ENCODE data around the gene SRD5A3.
"Not testable (repeated sequence)": the region's sequence is repeated elsewhere in the genome, so short reads cannot be mapped to it uniquely, and the experiment has no call there.

The SRD5A3 gene

DNA sequence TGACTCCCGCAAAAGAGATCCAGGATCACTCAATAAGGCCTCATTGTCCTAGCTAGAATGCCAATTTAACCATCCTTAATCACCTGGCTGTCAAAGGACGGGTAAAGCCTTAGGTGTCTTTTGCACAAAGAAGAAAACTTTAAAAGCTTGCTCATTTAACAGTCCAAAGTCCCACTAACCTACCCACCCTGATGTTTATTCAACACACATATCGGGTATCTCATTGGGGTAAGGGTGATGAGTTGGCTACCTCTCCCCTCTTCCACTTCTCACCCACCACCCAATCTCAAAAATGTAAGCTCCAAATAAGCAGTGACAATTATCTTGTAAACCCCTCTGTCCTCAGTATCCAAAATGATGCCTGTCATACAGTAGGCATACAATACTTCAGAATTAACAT, 988 bp upstream of the SRD5A3 start:
- no peak for DNase-seq (ENCODE audit: low read depth in 3 of 3)

- no peak for DNase-seq (ENCODE audit: low read depth in 3 of 3)
Observed at GRCh38 chr4:55346851-55347255, 811 bp downstream of the SRD5A3 start.

- no peak for DNase-seq (ENCODE audit: low read depth in 3 of 3)
Observed at GRCh38 chr4:55347610-55348228, 1.7 kb downstream of the SRD5A3 start.

- no peak for DNase-seq (ENCODE audit: low read depth in 3 of 3)
Observed at GRCh38 chr4:55348466-55348865, 2.4 kb downstream of the SRD5A3 start.

GRCh38 chr4:55350870-55351269, 4.8 kb downstream of the SRD5A3 start:
- DNase-seq (ENCODE audit: low read depth in 3 of 3): not testable (repeated sequence)

- DNase-seq (ENCODE audit: low read depth in 3 of 3): no peak
Observed at GRCh38 chr4:55351824-55352223, 5.8 kb downstream of the SRD5A3 start.

- DNase-seq (ENCODE audit: low read depth in 3 of 3): no peak
Observed at GRCh38 chr4:55352726-55353125, 6.7 kb downstream of the SRD5A3 start.

DNA sequence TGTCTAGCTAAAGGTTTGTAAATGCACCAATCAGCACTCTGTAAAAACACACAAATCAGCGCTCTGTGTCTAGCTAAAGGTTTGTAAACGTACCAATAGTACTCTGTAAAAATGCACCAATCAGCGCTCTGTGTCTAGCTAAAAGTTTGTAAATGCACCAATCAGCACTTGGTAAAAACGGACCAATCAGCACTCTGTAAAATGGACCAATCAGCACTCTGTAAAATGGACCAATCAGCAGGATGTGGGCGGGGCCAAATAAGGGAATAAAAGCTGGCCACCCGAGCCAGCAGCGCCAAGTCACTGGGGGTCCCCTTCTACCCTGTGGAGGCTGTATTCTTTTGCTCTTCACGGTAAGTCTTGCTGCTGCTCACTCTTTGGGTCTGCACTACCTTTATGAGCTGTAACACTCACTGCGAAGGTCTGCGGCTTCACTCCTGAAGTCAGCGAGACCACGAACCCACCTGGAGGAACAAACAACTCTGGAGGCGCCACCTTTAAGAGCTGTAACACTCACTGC, 7.2 kb downstream of the SRD5A3 start:
- DNase-seq (ENCODE audit: low read depth in 3 of 3): not testable (repeated sequence)

- no peak for DNase-seq (ENCODE audit: low read depth in 3 of 3)
Observed at GRCh38 chr4:55354648-55355047, 8.6 kb downstream of the SRD5A3 start.

DNA sequence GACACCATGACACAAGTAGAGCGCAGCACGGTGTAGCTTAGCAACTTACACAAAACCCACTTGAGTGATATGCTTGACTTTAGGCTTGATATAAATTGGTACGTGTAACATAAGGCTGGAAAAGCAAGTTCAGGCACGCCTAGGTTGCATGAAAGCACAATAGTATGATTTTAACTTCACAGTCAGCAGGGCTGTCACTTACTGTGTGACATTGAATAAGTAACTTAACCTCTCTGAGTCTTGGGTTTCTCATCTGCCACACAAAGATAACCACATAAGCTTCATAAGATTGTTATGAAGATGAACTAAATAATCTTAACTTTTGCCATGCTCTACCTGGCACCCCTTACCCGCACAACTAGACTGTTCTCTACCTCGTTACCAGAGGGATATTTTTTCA, 9.5 kb downstream of the SRD5A3 start:
- no peak for DNase-seq (ENCODE audit: low read depth in 3 of 3)

DNA sequence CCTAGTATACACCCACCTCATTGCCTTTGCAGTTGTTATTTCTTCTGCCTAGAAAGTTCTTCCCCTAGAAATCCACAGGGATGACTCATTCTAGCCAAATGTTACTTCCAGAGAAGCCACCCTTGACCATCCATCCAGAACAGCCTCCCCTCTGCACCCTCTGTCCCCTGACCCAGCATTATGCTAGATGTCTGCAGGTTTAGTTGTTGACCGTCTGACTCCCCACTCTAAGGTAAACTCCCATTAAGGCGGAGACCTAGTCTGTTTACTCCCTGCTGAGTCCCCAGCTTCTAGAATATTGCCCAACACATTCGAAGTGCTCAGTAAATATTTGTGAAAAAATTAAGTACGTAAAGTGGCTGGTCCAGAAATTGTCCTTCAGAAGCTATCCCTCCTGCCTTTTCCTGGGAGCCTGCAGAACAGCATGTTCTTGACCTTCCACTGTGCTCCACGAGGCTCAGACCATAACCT, 11.0 kb downstream of the SRD5A3 start:
- DNase-seq (ENCODE audit: low read depth in 3 of 3): no peak

DNA sequence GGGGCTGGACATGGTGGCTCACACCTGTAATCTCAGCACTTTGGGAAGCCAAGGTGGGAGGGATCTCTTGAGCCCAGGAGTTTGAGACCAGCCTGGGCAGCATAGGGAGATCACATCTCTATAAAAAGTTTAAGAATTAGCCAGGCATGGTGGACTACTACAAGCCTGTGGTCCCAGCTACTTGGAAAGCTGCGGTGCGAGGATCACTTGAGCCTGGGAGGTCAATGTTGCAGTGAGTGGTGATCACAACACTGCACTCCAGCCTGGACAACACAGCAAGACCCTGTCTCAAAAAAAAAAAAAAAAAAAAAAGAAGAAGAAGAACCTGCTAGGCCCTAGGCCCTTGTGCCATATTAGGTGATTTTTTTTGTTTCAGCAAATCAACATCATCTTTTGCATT, 12.2 kb downstream of the SRD5A3 start:
- DNase-seq (ENCODE audit: low read depth in 3 of 3): no peak

DNA sequence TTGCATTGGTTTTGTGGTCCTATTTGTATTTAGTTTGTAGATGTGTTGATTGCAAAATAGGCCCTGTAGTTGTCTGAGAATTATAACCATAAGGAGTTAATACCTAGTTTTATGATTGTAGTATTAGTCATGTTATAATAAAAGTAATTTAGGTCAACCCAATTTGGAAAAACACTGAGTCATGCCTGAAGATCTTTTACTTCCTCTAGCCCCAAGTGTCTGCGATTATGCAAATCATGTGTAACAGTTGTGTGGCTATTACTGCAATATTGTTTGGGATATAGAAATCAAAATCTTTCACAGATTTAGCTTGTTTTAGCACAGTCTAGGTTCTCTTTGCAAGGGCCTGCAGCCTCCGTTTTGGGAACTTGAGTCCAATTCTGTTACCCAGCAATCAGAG, 12.6 kb downstream of the SRD5A3 start:
- no peak for DNase-seq (ENCODE audit: low read depth in 3 of 3)

DNA sequence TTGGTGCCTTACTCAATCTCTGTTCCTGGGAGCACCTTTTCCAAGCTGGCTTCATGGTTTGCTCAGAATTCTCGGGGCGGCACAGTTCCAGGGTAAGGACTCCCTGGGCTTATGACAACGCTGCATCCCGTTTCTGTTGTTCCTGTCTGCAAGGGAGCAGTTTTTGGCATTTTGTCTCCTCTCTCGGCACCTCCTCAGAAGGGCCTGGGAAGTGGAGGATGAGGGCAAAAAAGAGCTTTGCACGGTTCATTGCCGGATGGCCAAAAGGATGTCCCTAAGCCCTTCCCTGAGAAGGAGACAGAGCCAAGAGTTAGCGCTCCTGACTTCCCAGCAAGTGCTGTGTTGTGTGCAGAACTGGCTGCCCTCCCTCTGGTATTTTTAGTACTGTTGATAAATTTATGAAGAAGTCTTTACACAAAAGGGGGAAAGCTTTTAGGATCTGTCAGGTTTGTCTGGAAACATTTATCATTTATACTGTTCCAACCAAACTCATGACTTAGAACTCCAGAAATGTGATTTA, 13.4 kb downstream of the SRD5A3 start:
- no peak for DNase-seq (ENCODE audit: low read depth in 3 of 3)

GRCh38 chr4:55362938-55363337, 16.9 kb downstream of the SRD5A3 start:
- not testable (repeated sequence) for DNase-seq (ENCODE audit: low read depth in 3 of 3)

GRCh38 chr4:55363691-55364351, 17.8 kb downstream of the SRD5A3 start:
- DNase-seq (ENCODE audit: low read depth in 3 of 3): no peak

- DNase-seq (ENCODE audit: low read depth in 3 of 3): no peak
Observed at GRCh38 chr4:55364691-55365344, 18.8 kb downstream of the SRD5A3 start.

- DNase-seq (ENCODE audit: low read depth in 3 of 3): no peak
Observed at GRCh38 chr4:55365345-55365728, 19.3 kb downstream of the SRD5A3 start.

GRCh38 chr4:55366621-55367020, 20.6 kb downstream of the SRD5A3 start:
- DNase-seq (ENCODE audit: low read depth in 3 of 3): no peak

DNA sequence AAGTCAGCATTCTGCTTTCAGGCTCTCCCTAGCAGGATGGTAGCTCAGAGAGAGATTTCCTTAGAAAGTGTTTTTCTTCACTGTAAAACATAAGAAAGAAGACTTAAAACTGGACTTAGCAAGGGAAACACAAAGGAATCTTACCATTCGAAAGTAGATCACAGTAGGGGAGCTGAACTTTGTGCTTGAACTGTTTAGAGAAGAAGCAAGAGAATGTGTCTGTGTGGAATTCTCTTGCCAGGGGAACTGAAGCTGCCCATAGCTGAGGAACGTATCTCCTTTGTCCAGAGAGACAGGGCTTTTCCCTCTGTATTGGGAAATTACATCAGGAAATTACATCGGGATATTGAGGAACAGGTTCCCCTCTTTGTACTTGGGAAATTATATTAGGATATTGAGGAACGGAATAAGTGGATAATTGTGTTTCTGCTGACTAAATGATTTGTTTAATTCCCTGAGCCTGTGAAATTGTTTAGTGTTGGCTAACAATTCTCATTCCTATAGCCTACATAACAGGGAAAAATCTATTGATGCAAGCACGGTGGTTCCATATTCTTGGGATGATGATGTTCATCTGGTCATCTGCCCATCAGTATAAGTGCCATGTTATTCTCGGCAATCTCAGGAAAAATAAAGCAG, 21.2 kb downstream of the SRD5A3 start:
- DNase-seq (ENCODE audit: low read depth in 3 of 3): no peak

DNA sequence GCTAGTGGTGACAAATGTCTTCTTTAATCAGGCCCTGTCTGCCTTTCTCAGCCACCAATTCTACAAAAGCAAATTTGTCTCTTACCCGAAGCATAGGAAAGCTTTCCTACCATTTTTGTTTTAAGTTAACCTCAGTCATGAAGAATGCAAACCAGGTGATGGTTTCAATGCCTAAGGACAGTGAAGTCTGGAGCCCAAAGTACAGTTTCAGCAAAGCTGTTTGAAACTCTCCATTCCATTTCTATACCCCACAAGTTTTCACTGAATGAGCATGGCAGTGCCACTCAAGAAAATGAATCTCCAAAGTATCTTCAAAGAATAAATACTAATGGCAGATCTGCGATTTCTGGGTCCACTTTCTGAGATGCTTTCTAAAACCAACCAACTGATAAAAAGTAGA, 23.9 kb downstream of the SRD5A3 start:
- DNase-seq (ENCODE audit: low read depth in 3 of 3): no peak

- no peak for DNase-seq (ENCODE audit: low read depth in 3 of 3)
Observed at GRCh38 chr4:55372259-55372658, 26.2 kb downstream of the SRD5A3 start.
